Pericardium fibroblast (primary cell): Measurements from ENCODE around the gene ZNF80. TPM values are rescaled to one million over a fixed set of nuclear protein-coding genes. Genes with fewer than 3 reads are reported as not detected.

Experiments used
- total RNA-seq: library from RNA; depleted of rRNA; stranded (reverse); fragments of >200 nt; gene quantifications from 2 replicates; pipeline ENCODE4 v1.2.3, GENCODE V29; 2015

Gene ZNF80
- not detected in 2 replicates for total RNA-seq

GRCh38 chr3:114237478-114237877 is at the start of gene ZNF80:
Gene ZNF80, minus strand, starts transcription at chr3:114237578. Its CDS starts 504 bp downstream, at chr3:114237074.

Other genes starting within 250 kb of the ZNF80 start
- 0.35 and 0.85 TPM in 2 replicates for gene CCDC191, start 181.1 kb downstream of the ZNF80 start, total RNA-seq
- gene QTRT2, start 180.8 kb downstream of the ZNF80 start, total RNA-seq, result 6.9 and 10.3 TPM in 2 replicates
- not detected in 2 replicates for gene DRD3, start 58.5 kb downstream of the ZNF80 start, total RNA-seq
- not detected in 2 replicates for gene TIGIT, start 56.5 kb upstream of the ZNF80 start, total RNA-seq